Liver (tissue), 9 donors: Measurements from ENCODE around the gene ENTPD6. TPM values are rescaled to one million over a fixed set of nuclear protein-coding genes. Genes with fewer than 3 reads are reported as not detected.

Experiments
- DNase-seq: peaks from one replicate; pipeline ENCODE4 v3.0.0-alpha.2; 2017; ENCODE audit warnings: low spot score
- H3K27ac ChIP-seq, 2 donors: one replicate each; pipeline ENCODE4 v1.7.0; 2013; ENCODE audit warnings: inconsistent platforms in 2 of 2, low read length in 2 of 2, control low read depth in 1 of 2, low read depth in 1 of 2, mild to moderate bottlenecking in 1 of 2
- H3K27me3 ChIP-seq, 4 donors: one replicate each; pipeline versions ENCODE4 v1.6.1 to v1.7.0; 2013; ENCODE audit warnings: low read length in 3 of 4, inconsistent platforms in 1 of 4, mild to moderate bottlenecking in 1 of 4, moderate library complexity in 1 of 4; ENCODE audit not compliant: control insufficient read depth in 4 of 4, insufficient read depth in 4 of 4
- H3K36me3 ChIP-seq, 4 donors: one replicate each; pipeline versions ENCODE4 v1.6.1 to v1.7.0; 2013; ENCODE audit warnings: low read length in 3 of 4, mild to moderate bottlenecking in 3 of 4, low read depth in 1 of 4, moderate library complexity in 1 of 4; ENCODE audit not compliant: control insufficient read depth in 4 of 4, insufficient read depth in 3 of 4
- H3K4me1 ChIP-seq, 4 donors: one replicate each; pipeline versions ENCODE4 v1.6.1 to v1.7.0; 2013; ENCODE audit warnings: low read length in 3 of 4, mild to moderate bottlenecking in 3 of 4, moderate library complexity in 1 of 4; ENCODE audit not compliant: control insufficient read depth in 4 of 4, insufficient read depth in 4 of 4
- H3K4me3 ChIP-seq, 3 donors: one replicate each; pipeline versions ENCODE4 v1.6.1 to v1.7.0; 2013; ENCODE audit warnings: low read length in 3 of 3, control low read depth in 1 of 3, low read depth in 1 of 3, mild to moderate bottlenecking in 1 of 3
- H3K9ac ChIP-seq, 2 donors: one replicate each; pipeline ENCODE4 v1.7.0; 2013; ENCODE audit warnings: low read length in 2 of 2, mild to moderate bottlenecking in 2 of 2, moderate library complexity in 2 of 2, control low read depth in 1 of 2, low read depth in 1 of 2
- H3K9me3 ChIP-seq, 4 donors: one replicate each; pipeline versions ENCODE4 v1.6.1 to v1.7.0; 2013; ENCODE audit warnings: low read length in 3 of 4; ENCODE audit not compliant: control insufficient read depth in 4 of 4
- ATF3 ChIP-seq: IDR thresholded peaks from 2 replicates; pipeline ENCODE4 v1.6.1; 2016; ENCODE audit warnings: antibody characterized with exemption
- EGR1 ChIP-seq, 2 donors: IDR thresholded peaks; 2 replicates each; pipeline ENCODE4 v1.6.1; 2016 to 2018; ENCODE audit warnings: antibody characterized with exemption in 2 of 2, low read depth in 2 of 2
- FOXA1 ChIP-seq: IDR thresholded peaks from 2 replicates; pipeline ENCODE4 v1.6.1; 2016; ENCODE audit warnings: antibody characterized with exemption
- FOXA2 ChIP-seq: IDR thresholded peaks from 2 replicates; pipeline ENCODE4 v1.6.1; 2016; ENCODE audit warnings: antibody characterized with exemption
- GABPA ChIP-seq, 2 donors: IDR thresholded peaks in 1 of 2; conservative IDR thresholded peaks in 1 of 2; 2 replicates each; pipeline ENCODE4 v1.6.1; 2016; ENCODE audit warnings: antibody characterized with exemption in 2 of 2, mild to moderate bottlenecking in 1 of 2, moderate library complexity in 1 of 2
- HNF4A ChIP-seq, 2 donors: conservative IDR thresholded peaks; 2 replicates each; pipeline ENCODE4 v1.6.1; 2016; ENCODE audit warnings: antibody characterized with exemption in 2 of 2, mild to moderate bottlenecking in 2 of 2
- HNF4G ChIP-seq: IDR thresholded peaks from 2 replicates; pipeline ENCODE4 v1.6.1; 2016; ENCODE audit warnings: antibody characterized with exemption
- JUND ChIP-seq, 2 donors: IDR thresholded peaks; 2 replicates each; pipeline ENCODE4 v1.6.1; 2016; ENCODE audit warnings: antibody characterized with exemption in 2 of 2
- MAX ChIP-seq: IDR thresholded peaks from 2 replicates; pipeline ENCODE4 v1.6.1; 2016; ENCODE audit warnings: antibody characterized with exemption
- NR2F2 ChIP-seq: IDR thresholded peaks from 2 replicates; pipeline ENCODE4 v1.6.1; 2016; ENCODE audit warnings: antibody characterized with exemption
- RAD21 ChIP-seq, 2 donors: IDR thresholded peaks; 2 replicates each; pipeline ENCODE4 v1.6.1; 2016; ENCODE audit warnings: antibody characterized with exemption in 2 of 2, mild to moderate bottlenecking in 2 of 2
- RXRA ChIP-seq, 2 donors: IDR thresholded peaks; 2 replicates each; pipeline ENCODE4 v1.6.1; 2017 to 2018; ENCODE audit warnings: antibody characterized with exemption in 2 of 2, mild to moderate bottlenecking in 1 of 2
- SP1 ChIP-seq: IDR thresholded peaks from 2 replicates; pipeline ENCODE4 v1.6.1; 2018; ENCODE audit warnings: antibody characterized with exemption, mild to moderate bottlenecking
- YY1 ChIP-seq: IDR thresholded peaks from 2 replicates; pipeline ENCODE4 v1.6.1; 2016; ENCODE audit warnings: antibody characterized with exemption, mild to moderate bottlenecking
- ZBTB33 ChIP-seq: IDR thresholded peaks from 2 replicates; pipeline ENCODE4 v1.6.1; 2016; ENCODE audit warnings: antibody characterized with exemption
- WGBS: extraction: QIAGEN DNeasy Blood & Tissue Kit; methylation state at CpG from one replicate; pipeline ENCODE4 v1.1.7; 2013; 5-methylcytosine and 5-hydroxymethylcytosine counted together
- polyA plus RNA-seq, 2 donors: library from polyadenylated mRNA; stranded (reverse) in 1 of 2; unstranded in 1 of 2; fragments of 200-250 nt in 1 of 2; fragments of >200 nt in 1 of 2; fragmentation: Nextera tagmentation in 1 of 2; extraction: Ambion mirVana in 1 of 2; gene quantifications; one replicate each; pipeline versions ENCODE4 v1.2.1 to v1.2.3, GENCODE V29; 2013 to 2015
- total RNA-seq, 2 donors: library from RNA; depleted of rRNA; stranded (reverse); fragments of >200 nt; gene quantifications; one replicate each; pipeline ENCODE4 v1.2.3, GENCODE V29; 2014
- TF ChIP-seq, protein P1 (sequence below): IDR thresholded peaks from 2 replicates; pipeline ENCODE4 v1.6.1; 2016; ENCODE audit warnings: antibody characterized with exemption, mild to moderate bottlenecking
- TF ChIP-seq, protein P2 (sequence below): fragments of 150-350 bp; IDR thresholded peaks from 2 replicates; pipeline ENCODE4 v1.5.1; 2017; ENCODE audit warnings: improper control_type of control experiment, low read depth, low read length; ENCODE audit not compliant: missing input control
- donor health status: healthy.
- donor health status: healthy.
- donor health status: healthy.
- donor health status: healthy.
- donor health status: healthy.

ENTPD6 gene
- total and polyA plus RNA-seq, 4 donors, result 14.9 to 29.9 (median 24.4) TPM

- Histone ChIP-seq H3K4me1 (peaks cover 2 to 17% (median 4%) of the 10 kb centered on the region in 4 donors), H3K27me3 (no peaks in the 10 kb centered on the region), H3K27ac (no peak overlapping the region), H3K4me3 (no peak overlapping the region), H3K9me3 (no peaks in the 10 kb centered on the region), H3K9ac (no peak overlapping the region), H3K36me3 (peaks cover 0 to 5% (median 0%) of the 10 kb centered on the region in 4 donors)
- TF ChIP-seq, protein P1, sequence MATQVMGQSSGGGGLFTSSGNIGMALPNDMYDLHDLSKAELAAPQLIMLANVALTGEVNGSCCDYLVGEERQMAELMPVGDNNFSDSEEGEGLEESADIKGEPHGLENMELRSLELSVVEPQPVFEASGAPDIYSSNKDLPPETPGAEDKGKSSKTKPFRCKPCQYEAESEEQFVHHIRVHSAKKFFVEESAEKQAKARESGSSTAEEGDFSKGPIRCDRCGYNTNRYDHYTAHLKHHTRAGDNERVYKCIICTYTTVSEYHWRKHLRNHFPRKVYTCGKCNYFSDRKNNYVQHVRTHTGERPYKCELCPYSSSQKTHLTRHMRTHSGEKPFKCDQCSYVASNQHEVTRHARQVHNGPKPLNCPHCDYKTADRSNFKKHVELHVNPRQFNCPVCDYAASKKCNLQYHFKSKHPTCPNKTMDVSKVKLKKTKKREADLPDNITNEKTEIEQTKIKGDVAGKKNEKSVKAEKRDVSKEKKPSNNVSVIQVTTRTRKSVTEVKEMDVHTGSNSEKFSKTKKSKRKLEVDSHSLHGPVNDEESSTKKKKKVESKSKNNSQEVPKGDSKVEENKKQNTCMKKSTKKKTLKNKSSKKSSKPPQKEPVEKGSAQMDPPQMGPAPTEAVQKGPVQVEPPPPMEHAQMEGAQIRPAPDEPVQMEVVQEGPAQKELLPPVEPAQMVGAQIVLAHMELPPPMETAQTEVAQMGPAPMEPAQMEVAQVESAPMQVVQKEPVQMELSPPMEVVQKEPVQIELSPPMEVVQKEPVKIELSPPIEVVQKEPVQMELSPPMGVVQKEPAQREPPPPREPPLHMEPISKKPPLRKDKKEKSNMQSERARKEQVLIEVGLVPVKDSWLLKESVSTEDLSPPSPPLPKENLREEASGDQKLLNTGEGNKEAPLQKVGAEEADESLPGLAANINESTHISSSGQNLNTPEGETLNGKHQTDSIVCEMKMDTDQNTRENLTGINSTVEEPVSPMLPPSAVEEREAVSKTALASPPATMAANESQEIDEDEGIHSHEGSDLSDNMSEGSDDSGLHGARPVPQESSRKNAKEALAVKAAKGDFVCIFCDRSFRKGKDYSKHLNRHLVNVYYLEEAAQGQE, result no peak
- TF ChIP-seq, protein P2, sequence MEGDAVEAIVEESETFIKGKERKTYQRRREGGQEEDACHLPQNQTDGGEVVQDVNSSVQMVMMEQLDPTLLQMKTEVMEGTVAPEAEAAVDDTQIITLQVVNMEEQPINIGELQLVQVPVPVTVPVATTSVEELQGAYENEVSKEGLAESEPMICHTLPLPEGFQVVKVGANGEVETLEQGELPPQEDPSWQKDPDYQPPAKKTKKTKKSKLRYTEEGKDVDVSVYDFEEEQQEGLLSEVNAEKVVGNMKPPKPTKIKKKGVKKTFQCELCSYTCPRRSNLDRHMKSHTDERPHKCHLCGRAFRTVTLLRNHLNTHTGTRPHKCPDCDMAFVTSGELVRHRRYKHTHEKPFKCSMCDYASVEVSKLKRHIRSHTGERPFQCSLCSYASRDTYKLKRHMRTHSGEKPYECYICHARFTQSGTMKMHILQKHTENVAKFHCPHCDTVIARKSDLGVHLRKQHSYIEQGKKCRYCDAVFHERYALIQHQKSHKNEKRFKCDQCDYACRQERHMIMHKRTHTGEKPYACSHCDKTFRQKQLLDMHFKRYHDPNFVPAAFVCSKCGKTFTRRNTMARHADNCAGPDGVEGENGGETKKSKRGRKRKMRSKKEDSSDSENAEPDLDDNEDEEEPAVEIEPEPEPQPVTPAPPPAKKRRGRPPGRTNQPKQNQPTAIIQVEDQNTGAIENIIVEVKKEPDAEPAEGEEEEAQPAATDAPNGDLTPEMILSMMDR, result no peak
- TF ChIP-seq NR2F2, result no peak
- no peak for TF ChIP-seq HNF4A (conservative IDR thresholded peaks at IDR 0.05)
- no peak for TF ChIP-seq ZBTB33
- no peak for TF ChIP-seq GABPA (IDR thresholded peaks at IDR 0.05 in 1 of 2, conservative IDR thresholded peaks at IDR 0.05 in 1 of 2)
- TF ChIP-seq YY1, result no peak
- TF ChIP-seq JUND (IDR thresholded peaks at IDR 0.05), result no peak
- no peak for TF ChIP-seq RAD21 (IDR thresholded peaks at IDR 0.05)
- no peak for TF ChIP-seq RXRA (IDR thresholded peaks at IDR 0.05)
- no peak for TF ChIP-seq MAX
- no peak for TF ChIP-seq EGR1 (IDR thresholded peaks at IDR 0.05; ENCODE audit: low read depth in 2 of 2)
- TF ChIP-seq FOXA2, result no peak
- no peak for TF ChIP-seq HNF4G
- no peak for TF ChIP-seq FOXA1
- TF ChIP-seq SP1, result no peak
- no peak for TF ChIP-seq ATF3
- DNase-seq, result no peak
- 94% methylated on average over 12 of the region's 12 CpGs for WGBS
Observed at GRCh38 chr20:25259358-25259757, 63.8 kb downstream of the ENTPD6 start.
